HG03097 (cell line): ENCODE measurements around the gene CDH13.

Experiments
- ATAC-seq: cut with Tn5 transposase; IDR thresholded peaks from one replicate; pipeline ENCODE4 v1.9.1; 2021; ENCODE audit not compliant: unreplicated experiment, low FRiP score

CDH13 gene

DNA sequence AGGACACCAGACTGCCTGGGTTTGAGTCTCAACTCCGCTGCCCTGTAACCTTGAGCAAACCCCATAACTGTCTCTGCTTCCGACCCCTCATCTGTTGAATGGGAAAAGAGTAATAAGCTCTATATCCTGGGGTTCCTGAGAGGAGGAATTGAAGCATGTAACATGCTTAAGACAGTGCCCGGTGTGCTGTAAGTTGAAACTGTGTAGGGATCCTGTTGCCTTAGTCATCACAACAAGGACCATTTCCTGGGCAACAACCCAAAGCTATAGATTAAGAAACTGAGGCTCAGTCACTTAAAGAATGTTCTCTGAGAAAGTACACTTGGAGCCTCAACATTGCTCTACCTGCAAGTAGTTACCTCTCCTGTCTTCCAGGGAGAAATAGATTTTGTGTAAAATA, 23.0 kb downstream of the CDH13 start:
- no peak for ATAC-seq

DNA sequence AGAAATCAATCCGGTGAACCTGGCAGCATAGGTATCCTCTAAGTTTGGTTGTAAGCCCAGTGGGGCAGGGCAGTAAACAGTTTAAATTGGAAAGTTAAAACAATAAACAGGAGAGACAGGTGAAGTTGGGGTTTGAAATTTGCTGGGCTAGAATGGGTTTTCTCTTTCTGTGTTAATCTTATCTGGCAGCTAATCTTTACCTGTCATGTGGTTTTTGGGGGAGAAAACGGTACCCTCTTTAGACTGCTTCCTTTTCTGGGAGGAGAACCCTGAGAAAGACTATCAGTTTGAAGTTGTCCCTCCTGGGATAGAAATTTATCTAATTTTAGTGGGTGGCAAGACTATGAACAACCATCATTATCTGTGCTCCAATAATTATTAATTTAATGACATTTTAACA, 24.0 kb downstream of the CDH13 start:
- no peak for ATAC-seq

DNA sequence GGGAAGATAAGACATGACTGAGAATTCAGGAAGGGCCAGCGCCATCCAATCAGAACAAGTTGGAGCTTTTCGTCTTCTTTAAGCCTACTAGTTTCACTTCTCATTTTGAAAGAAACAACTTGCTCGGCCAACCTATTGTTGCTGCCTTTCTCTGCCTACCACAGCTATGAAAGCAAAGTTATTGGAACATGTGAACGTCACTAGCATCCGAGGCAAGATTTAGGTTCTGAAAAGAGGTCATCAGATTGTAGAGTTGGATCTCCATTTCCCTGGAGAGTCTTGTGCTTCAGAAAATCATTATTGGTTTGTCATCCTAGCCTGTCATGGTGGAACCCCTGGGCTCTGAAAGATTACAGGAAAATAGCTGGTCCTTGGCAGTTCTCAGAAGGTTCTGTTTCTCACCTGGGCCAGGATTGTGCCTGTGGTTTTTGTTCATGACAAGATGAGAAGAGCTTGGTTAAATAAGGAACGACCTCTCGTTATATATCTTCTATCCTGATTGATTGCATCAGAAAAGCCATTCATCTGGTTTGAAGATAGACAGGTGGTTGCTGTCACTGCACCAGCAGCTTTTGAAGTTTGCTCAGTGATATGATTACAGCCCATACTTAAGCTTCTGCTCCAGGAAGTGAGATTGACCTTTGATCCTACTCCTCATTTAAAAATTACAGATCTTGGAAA, 25.3 kb downstream of the CDH13 start:
- peak; percentile 35 for ATAC-seq

DNA sequence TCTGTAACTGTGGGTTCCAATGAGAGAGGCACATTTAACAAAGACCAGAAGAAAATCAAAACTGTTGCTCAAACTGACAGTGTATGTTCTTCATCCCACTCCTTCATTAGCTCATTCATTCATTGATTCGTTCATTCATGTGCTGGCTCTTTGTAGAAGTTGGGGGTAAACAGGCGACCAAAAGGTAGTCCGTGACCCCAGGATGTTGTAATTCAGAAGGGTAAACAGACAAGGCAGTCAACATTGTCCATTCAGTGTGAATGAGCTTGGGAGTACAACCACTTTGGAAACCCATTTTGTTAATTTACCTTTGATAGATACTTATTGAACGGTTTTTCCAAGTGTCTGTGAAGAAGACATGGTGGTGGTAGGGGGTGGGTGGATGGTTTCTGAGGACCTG, 26.1 kb downstream of the CDH13 start:
- no peak for ATAC-seq

DNA sequence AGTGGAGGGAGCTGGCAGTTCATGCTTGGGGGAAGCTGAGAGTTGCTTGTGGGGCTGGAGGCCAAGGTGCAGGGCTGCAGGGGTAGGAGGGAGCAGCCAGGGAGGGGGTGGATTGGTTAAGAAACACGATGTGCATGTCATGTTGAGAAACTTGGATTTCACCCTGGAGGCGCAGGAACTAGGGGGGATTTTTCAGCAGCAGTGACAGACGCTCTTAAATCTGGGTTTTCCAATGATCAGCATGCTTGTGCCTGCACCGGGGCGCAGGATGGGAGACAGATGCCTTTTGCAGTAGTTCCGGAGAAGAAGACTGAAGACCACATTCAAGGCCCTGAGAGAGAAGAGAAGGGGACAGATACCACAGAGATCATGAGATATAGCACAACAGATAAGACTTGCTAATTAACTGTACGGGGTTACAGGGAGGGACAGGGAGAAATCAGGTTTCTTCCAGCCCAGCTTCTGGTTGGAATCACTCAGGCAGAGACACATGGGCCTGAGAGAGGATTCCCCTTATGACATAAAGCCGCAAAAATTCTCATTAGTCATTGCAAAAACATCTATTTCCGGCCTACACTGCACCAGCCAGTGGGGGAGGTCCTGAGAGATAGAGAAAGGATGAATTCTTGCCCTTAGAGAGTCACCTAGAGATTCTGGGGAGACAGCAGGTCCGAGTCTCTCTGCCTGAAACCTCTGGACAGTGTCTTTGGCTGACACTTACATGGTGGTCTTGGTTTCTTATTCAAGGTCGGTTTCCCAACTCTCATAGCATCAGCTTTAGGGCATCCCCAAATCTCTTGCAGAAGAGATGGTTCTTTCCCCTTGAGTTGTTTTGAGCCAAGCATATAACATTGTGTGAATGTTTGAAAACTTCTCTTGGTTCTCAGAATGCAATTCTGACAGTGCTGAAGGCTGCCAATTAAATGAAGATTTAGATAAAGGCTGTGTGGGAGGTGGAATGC, 27.1 kb downstream of the CDH13 start:
- peak; percentile 70 for ATAC-seq

DNA sequence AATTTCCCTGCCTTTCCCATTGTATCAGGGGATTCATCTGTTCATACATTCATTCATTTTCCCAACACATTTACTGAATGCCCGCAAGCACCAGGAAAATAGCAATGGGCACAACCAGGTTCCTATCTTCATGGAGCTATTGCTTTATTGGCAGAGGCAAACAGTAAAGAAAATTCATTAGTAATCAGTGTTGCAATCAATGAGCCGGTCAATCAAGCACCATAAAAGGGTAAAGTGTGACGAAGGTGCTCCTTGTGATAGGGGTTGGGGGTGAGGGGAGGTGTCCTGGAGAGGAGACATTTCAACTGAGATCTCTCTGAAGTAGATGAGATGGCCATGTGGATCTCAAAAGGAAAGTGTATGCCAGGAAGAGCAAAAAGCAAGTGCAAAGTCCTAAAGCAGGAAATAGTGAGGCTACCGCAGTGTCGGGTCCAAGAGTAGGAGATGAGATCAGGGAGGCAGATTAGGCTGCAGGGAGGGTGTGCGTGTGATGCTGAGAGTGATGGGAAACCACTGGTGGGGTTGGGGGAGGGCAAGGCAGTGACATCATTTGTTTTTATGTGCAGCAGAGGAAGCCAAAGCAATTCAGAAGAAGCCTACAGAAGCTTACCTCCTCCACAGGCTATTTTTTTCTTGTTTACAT, 28.4 kb downstream of the CDH13 start:
- ATAC-seq, result peak; percentile 43

DNA sequence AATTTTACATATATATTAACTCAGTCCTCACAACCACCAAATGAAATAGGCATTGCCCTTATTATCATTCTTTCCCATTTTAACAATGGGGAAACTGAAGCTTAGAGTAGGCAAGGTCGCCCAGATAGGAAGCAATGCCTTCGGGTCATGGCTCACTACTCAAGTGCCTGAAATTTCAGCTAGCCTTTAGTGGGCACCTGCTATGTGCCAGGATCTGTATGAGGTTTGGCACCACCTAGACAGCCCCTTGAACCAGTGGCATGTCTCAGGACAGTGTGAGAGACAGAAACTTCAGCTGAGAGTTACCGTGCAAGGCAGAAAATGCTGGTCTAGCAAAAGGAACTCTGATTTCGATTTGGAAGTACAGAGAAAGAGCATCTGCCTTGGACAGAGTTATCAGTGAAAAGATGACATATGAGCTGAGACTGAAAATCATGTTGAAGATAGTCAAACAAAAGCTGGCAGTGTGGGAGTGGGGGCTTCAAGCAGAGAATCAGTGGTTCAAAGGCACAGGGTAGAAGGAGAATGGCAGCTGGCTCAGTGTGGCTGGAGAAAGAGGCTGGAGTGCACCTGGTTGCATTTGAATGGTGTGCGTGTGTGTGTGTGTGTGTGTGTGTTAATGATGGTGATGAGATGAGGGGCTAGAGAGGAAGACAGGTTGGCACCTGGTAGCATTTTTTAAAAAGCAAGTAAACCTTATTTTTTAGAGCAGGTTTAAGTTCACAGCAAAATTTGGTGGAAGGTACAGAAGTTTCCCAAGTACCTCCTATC, 29.1 kb downstream of the CDH13 start:
- no peak for ATAC-seq

DNA sequence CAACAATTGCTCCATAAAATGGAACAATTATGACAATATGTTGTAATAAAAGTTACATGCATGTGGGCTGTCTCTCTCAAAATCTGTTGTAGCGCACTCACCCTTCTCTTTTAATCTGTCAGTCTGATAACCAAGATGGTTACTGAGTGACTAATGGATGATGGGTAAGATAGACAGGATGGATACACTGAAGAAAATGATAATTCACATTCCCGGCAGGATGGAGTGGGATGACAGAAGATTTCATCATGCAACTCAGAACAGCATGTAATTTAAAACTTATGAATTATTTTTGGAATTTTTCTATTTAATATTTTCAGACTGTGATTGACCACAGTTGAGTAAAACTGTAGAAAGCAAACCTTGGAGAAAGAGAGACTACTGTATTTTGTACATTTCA, 30.5 kb downstream of the CDH13 start:
- no peak for ATAC-seq

DNA sequence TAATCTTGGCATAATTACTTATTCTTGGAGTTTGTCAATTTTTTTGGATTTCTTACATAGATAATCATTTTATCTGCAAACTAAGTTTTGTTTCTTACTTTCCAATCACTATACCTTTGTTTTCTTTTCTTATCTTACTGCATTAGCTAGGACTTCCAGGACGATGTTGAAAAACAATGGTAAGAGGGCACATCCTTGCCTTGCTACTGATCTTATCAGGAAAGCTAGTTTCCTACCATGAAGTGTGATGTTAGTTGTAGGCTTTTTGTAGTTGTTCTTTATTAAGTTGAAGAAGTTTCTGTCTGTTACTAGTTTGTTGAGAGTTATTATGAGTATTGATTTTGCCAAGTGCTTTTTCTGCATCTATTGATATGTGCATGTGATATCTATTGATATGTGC, 31.0 kb downstream of the CDH13 start:
- ATAC-seq, result no peak

DNA sequence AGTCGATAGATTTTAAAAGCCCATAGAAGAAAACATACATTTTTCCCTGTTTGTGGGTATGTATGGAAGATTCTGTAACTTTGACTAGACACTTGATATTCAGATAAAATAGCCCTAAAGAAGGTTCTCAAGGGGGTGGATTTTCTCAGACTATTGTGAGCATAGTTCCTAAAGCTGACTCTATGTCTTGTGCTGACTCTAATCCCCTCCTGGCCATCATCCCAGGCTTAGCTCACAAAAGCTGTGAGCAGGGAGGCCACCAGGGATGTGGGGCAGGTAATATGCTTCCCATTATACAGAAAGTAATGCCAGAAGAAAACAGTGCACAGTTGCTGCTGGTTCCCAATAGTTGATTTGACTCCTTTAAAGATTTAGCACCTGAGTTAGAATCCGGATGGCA, 32.0 kb downstream of the CDH13 start:
- no peak for ATAC-seq

DNA sequence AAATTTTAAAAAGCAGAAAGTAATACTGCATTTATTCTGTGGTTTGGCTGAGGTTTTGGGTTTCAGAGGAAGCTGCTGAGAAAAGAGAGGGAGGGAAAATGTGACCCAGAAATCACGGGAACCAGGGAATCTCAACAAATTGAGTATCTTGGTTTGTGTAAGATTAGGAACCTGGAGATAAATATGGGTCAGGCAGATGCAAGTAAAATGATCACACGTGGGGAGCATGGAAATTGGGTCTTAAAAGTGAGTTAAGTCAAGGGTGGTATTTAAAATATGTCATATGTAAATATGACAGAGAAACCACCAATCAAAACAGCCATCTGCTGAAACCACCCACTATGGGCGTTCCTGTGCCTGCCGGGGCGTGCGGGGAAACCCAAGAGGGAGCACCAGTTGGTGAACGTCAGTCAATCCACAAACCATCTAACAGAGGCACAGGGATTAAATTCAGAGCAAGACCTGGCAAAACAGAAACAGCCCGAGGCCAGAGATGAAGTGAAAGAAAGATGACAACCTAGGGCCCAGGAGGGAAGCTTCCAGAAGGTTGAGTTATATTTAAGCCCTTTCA, 33.4 kb downstream of the CDH13 start:
- ATAC-seq, result no peak

DNA sequence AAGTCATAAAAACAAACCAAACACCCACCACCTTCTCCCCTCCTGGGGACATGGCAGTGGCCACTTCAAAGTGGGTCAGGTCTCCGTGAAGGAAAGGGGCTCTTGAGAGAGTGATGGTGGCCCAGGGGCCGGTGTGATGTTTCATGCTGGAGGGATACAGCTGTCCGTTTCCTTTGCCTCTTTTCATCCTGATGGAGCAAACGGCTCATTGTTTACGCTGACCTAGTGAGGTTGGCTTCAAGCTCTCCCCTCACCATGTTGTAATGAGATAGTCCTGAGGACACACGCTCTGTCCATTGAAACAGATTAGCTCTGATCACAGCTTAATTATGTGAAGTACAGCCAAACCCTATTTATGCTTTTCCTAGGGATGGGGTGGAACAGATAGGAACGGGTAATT, 34.2 kb downstream of the CDH13 start:
- no peak for ATAC-seq

DNA sequence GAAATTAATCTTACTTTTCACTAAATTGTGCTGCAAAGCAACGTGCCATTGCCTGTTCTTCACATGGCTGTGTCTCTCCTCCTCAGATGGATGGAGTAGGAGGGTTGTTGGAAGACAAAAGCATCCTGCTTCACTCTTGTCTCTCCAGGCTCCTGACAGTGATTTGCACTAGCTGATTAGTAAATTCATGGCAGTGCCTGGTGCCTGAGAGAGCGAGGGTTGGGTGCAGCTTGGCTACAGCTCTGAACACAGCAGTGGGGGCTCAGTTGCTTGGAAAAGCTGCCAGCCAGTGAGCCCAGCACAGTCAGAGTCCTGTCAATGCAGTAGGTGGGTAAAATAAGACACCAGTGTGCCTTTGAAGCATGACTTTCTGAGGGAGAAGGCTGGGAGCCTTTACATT, 37.4 kb downstream of the CDH13 start:
- no peak for ATAC-seq

DNA sequence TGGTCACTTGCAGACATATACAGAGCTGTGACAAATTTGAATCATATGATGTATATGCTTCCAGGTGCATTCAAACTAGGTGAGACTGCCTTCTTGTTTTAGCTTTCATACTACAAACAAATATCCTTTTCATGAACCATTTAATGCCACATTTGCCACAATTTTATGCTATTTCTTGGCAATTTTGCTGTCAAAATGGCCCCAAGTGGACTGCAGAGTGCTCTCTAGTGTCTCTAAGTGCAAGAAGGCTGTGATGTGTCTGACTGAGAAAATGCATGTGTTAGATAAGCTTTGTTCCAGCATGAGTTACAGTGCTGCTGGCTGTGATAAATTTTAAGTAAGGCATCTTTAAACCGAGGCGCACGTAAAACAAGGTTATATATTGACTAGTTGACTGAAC, 38.3 kb downstream of the CDH13 start:
- ATAC-seq, result no peak

DNA sequence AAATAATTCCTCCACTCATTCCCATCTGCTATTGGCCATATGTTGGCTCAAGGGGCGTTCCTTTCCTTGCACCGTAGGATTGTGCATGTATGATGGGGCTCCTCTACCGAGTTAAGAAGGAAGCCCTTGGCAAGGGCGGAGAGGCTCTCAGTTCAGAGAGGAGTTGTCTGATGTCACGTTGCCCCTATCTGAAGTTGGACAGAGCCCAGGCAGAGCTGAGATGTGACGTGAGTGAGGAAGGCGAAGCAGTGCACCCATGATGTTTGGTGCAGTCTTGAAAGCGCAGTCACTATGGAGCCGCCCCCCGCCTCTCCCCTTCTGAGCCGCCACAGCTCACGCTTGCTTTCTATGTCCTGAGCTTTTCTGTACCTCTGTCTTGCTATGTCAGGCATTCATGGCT, 40.7 kb downstream of the CDH13 start:
- ATAC-seq, result no peak

DNA sequence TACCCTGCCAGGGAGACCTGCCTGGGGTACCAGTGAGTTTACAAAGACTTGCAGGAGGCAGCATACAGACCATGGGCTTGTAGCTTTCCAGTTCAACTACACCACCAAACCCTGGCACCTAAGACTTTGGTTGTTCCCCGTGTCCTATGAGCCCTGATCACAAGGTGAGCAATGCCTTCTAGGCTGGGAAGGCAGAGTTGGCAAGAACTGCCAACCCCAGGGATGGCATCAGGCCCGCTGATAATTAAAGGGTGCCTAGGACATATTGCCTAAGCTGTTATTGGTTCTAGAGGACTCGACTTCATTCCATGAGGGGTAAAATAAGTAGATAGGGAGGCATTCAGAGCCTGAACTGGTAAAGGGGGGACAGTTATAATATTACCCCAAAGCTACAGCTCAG, 41.3 kb downstream of the CDH13 start:
- no peak for ATAC-seq

DNA sequence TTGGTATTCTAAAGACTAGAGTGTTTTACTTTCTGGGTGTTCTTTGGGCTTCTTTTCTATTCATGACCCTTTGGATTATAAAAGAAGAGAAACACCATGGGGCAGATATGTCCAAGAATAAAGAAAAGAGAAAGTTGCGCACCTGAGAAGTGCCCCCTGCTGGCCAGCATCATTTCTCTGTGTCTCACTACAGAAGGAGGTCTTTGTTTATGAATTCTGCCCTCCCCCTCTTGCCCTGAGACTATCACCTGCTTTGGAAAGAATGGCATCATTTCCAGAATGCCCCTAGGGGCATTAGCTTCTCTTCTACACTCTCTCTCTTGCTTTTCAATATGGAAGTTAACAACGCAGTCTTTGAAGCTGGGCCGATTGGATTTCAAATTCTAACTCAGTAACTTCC, 45.0 kb downstream of the CDH13 start:
- no peak for ATAC-seq

DNA sequence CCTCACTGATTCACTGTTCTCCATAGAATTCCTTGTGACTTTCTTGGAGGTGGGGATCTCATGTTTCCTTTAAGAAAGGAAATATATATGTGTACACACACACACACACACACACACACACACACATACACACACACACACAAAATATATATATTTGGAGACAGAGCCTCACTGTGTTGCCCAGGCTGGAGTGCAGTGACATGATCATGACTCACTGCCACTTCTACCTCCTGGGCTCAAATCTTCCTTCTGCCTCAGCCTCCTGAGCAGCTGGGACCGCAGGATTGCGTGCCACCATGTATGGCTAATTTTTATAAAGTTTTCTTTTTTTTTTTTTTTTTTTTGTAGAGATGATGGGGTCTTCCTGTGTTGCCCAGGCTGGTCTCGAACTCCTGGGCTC, 45.9 kb downstream of the CDH13 start:
- no peak for ATAC-seq

DNA sequence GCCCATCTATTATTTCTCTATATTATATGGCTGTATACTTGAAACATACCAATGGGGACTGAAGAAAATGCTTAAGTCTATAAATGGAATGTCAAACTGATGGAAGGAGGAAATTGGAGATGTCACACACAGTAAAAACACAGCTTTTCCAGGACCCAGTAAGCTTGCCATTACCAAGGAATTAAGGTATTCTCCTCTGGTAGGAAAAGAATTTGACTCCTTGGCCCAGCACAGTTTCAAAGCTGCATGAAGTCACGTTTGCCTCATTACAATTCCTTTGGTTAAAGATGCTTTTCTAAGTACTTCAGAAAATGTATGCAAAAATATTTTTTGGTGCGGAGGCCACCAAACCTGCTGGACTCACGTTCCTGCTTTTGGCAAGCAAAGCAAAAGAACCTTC, 48.5 kb downstream of the CDH13 start:
- no peak for ATAC-seq

DNA sequence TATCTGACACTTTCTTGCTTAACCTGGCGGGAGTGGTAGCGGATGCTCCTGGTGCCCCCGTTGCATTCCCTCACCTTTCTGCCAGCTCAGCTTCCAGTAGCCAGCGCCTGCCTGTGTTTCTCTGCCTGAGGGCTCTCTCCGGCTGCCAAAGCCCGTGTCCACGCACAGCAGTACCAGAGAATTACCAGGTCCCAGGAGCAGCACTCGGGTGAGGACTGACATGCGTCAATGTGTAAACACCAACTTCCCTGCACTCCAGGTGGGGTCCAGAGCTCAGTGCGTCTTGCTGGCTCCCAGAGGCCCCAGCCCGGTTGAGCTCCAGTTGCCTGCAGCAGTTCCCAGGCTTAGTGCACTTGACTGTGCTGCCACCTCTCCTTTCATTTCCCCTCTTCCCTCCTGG, 54.8 kb downstream of the CDH13 start:
- no peak for ATAC-seq

DNA sequence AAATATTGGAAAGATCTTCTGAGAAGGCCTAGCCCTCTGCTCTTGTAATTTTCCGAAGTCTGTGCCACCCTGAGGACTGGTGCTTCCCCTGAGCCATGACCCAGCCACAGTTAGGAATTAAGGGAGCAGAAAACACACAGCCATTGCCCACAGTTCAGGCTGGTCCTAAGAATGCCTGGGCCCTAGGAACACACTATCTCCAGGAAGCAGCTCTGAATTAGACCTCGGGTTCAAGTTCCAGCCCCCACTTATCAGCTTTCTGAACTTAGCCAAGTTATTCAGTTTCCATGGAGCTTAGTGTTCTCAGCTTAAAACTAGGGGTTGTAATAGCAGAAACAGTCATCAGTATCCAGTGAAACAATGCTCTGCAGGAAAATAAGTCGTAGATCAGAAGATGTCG, 56.0 kb downstream of the CDH13 start:
- no peak for ATAC-seq
